ENCODE data around the gene ANKS1B.

The ANKS1B gene

GRCh38 chr12:98721204-98721702 is 1263.5 kb downstream of the ANKS1B start:
- no peak for DNase-seq (ENCODE audit: low read depth)
- H3K4me3 ChIP-seq (ENCODE audit: control insufficient read depth, low read depth, low read length), result no peak overlapping the region
- TF ChIP-seq CTCF (IDR thresholded peaks at IDR 0.05; ENCODE audit: control insufficient read depth, insufficient read depth, low read depth, low read length, missing control alignments), result no peak

- no peak for TF ChIP-seq CTCF (IDR thresholded peaks at IDR 0.05; ENCODE audit: control insufficient read depth, insufficient read depth, low read depth, low read length, missing control alignments)
- H3K4me3 ChIP-seq (ENCODE audit: control insufficient read depth, low read depth, low read length), result no peak overlapping the region
- no peak for DNase-seq (ENCODE audit: low read depth)
These were observed 1264.9 kb downstream of the ANKS1B start for GRCh38 chr12:98719515-98720504.

- no peak for TF ChIP-seq CTCF (IDR thresholded peaks at IDR 0.05; ENCODE audit: control insufficient read depth, insufficient read depth, low read depth, low read length, missing control alignments)
- no peak overlapping the region for H3K4me3 ChIP-seq (ENCODE audit: control insufficient read depth, low read depth, low read length)
- no peak for DNase-seq (ENCODE audit: low read depth)
These were observed 1270.3 kb downstream of the ANKS1B start for GRCh38 chr12:98714426-98714825.

GRCh38 chr12:98709022-98709421 is 1275.7 kb downstream of the ANKS1B start:
- no peak overlapping the region for H3K4me3 ChIP-seq (ENCODE audit: control insufficient read depth, low read depth, low read length)
- no peak for TF ChIP-seq CTCF (IDR thresholded peaks at IDR 0.05; ENCODE audit: control insufficient read depth, insufficient read depth, low read depth, low read length, missing control alignments)
- DNase-seq (ENCODE audit: low read depth), result no peak

- no peak for DNase-seq (ENCODE audit: low read depth)
- H3K4me3 ChIP-seq (ENCODE audit: control insufficient read depth, low read depth, low read length), result no peak overlapping the region
- no peak for TF ChIP-seq CTCF (IDR thresholded peaks at IDR 0.05; ENCODE audit: control insufficient read depth, insufficient read depth, low read depth, low read length, missing control alignments)
These were observed 1283.6 kb downstream of the ANKS1B start for GRCh38 chr12:98701166-98701565.

GRCh38 chr12:98699586-98699985 is 1285.2 kb downstream of the ANKS1B start:
- TF ChIP-seq CTCF (IDR thresholded peaks at IDR 0.05; ENCODE audit: control insufficient read depth, insufficient read depth, low read depth, low read length, missing control alignments), result no peak
- no peak for DNase-seq (ENCODE audit: low read depth)
- no peak overlapping the region for H3K4me3 ChIP-seq (ENCODE audit: control insufficient read depth, low read depth, low read length)

Measured in AG09309 (cell line).